Measurements from ENCODE around the gene PUM1.
"Not testable (repeated sequence)": the region's sequence is repeated elsewhere in the genome, so short reads cannot be mapped to it uniquely, and the experiment has no call there.

Gene PUM1

DNA sequence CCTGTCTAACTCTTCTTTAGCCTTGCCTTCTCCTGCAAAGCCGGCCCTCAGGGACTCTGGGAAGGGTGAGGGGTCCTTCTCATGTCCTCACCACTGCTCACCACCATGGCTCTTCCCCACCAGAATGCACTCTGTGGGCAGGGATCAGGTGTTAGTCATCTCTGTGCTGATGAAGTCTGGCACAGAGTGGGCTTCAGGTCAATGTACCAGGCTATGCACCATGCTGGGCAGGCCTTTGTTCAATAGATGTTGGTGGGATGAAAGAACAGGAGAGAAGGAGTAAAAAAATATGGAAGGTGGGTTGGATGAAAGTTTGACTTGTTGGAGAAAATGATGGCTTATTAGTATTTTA lies 116.1 kb downstream of the PUM1 start:
- not testable (repeated sequence) for ATAC-seq (replicated peaks); H3K27me3 Mint-ChIP-seq; H3K4me3 Mint-ChIP-seq; H3K9me3 Mint-ChIP-seq; DNase-seq; H3K27ac Mint-ChIP-seq
- Mint-ChIP-seq H3K4me1 (ENCODE audit: low read depth in 2 of 2) (peaks cover 8 to 12% of the 10 kb centered on the region in 2 donors), H3K36me3 (ENCODE audit: insufficient read depth) (peaks cover 92% of the 10 kb centered on the region)

DNA sequence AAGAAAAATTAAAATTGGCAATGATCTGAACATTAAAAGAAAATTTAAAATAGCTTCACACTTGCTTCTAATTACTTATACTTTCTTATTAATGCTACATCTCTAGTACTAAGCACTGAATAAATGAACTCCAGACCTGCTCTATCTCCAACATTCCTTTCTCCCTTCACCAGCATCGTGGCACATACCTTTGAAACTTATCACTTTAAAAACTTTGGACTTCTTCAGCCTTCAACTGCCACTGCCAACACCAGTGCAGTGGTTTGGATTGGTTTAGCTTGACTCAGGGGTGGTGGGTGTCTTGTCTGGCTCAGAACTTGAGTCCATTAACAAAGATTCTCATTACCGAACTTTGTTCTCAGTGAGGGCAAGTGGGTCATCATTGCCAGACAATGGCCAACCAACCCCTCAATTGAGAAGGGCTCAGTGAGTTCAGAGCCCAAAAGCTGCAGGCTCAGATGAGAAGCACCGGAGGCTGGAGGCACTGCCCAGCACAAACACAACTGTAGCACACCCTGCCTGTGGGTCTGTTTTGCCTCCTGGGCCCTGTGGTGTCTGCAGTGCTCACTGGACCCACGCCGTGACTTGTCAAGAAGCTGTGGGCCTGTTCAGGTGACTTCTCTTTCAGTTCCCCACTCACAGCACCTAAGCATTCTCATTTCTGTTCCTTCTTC lies 116.6 kb downstream of the PUM1 start:
- H3K36me3 Mint-ChIP-seq (ENCODE audit: insufficient read depth): peaks cover 92% of the 10 kb centered on the region
- not testable (repeated sequence) for H3K9me3 Mint-ChIP-seq; ATAC-seq (replicated peaks); H3K27me3 Mint-ChIP-seq; H3K4me3 Mint-ChIP-seq; DNase-seq
- H3K4me1 Mint-ChIP-seq (ENCODE audit: low read depth in 2 of 2): peaks cover 8 to 12% of the 10 kb centered on the region in 2 donors
- peak overlapping the region; percentile 71 to 85 for H3K27ac Mint-ChIP-seq

DNA sequence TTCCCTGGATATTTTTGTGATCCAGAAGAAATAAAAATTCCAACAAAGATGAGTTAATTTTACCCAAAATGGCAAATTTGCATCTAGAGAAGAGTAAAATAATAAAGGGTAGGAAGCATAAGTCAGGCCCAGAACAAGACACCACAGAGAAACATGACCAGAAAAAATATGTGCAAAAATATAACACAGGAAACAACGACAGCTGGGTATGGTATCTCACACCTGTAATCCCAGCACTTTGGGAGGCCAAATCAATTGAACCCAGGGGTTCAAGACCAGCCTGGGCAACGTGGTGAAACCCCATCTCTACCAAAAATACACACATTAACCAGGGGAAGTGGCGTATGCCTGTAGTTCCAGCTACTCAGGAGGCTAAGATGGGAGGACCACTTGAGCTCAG lies 117.2 kb downstream of the PUM1 start:
- Mint-ChIP-seq H3K4me3 (no peak overlapping the region), H3K27me3 (no peaks in the 10 kb centered on the region), H3K4me1 (ENCODE audit: low read depth in 2 of 2) (peaks cover 8 to 11% of the 10 kb centered on the region in 2 donors), H3K36me3 (ENCODE audit: insufficient read depth) (peaks cover 90% of the 10 kb centered on the region), H3K27ac (peak overlapping the region; percentile 71 to 85), H3K9me3 (no peaks in the 10 kb centered on the region)
- DNase-seq: no peak
- ATAC-seq (replicated peaks): peak; percentile 39

DNA sequence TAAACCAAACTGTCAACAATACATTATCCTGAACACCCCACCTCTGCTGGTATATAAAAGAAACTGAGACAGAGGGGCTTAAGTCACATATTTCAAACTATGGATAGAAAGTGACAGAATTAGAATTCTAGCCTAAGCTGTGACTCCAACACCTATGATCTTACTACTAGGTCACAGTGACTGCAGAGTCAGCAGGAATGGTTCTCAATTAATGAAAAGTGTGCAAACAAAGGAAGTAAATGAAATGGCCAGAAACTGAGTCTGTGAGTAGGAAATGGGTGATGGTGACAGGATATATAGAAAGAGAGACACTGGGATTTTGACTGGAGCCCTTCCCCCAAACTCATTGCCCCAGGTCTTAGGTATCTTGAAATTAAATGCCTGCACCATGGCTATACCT lies 118.3 kb downstream of the PUM1 start:
- H3K27me3 Mint-ChIP-seq: no peaks in the 10 kb centered on the region
- H3K9me3 Mint-ChIP-seq: no peaks in the 10 kb centered on the region
- H3K4me3 Mint-ChIP-seq: no peak overlapping the region
- H3K27ac Mint-ChIP-seq: peak overlapping the region in 1 of 2 donors; percentile 85
- ATAC-seq (replicated peaks): no peak
- no peak for DNase-seq
- H3K36me3 Mint-ChIP-seq (ENCODE audit: insufficient read depth): peaks cover 90% of the 10 kb centered on the region
- H3K4me1 Mint-ChIP-seq (ENCODE audit: low read depth in 2 of 2): peaks cover 8% of the 10 kb centered on the region in 2 donors

DNA sequence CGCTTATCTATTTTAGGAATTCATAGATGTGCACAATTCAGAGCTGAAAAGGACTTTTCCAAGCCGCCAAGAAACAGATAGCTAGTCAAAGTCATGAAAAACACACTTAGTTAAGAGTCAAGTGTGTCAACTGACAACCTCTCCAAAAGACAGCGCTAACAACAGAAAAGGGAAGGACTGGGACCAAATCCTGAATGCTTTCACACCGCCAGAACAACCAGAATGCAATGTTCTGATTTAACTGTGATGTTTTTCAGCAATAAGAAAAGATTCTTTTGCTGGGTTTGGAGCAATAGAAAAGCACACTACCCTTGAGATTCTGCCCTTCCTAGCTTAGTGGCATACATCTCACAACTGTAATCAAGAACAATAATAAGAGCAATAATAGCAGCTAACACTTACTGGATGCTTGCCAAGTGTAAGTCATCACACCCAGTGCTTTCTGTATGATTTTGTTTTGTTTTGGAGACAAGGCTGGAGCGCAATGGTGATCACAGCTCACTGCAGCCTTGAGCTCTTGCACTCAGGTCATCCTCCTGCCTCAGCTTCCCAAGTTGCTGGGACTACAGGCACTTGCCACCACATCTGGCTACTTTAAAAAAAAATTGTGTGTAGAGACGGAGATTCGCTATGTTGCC lies 123.1 kb downstream of the PUM1 start:
- Mint-ChIP-seq H3K27me3 (no peaks in the 10 kb centered on the region), H3K36me3 (ENCODE audit: insufficient read depth) (peaks cover 89% of the 10 kb centered on the region), H3K27ac (no peak overlapping the region), H3K4me1 (ENCODE audit: low read depth in 2 of 2) (peaks cover 0 to 4% of the 10 kb centered on the region in 2 donors), H3K4me3 (no peak overlapping the region), H3K9me3 (no peaks in the 10 kb centered on the region)
- ATAC-seq (replicated peaks) (no peak), DNase-seq (no peak)

DNA sequence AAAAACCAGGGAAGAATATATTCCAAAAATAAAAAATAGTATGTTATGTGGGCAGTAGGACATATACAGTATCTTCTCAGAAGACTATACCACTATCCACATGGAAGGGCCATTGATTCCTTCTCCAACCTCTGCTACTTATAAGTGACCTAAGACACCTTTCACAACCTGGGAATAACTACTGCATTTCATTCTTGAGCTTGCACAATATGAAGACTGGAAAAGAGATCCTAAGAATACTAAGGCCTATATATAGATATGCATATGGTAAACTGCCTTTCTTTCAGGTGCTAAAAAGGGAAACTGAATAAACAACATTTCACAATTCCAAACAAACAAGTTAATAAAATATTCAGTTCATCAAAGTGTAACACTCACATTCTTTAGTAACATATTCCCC lies 125.0 kb downstream of the PUM1 start:
- H3K36me3 Mint-ChIP-seq (ENCODE audit: insufficient read depth): peaks cover 87% of the 10 kb centered on the region
- H3K4me1 Mint-ChIP-seq (ENCODE audit: low read depth in 2 of 2): peaks cover 0 to 4% of the 10 kb centered on the region in 2 donors
- H3K27me3 Mint-ChIP-seq: no peaks in the 10 kb centered on the region
- ATAC-seq (replicated peaks) (no peak), DNase-seq (no peak)
- no peak overlapping the region for H3K4me3 Mint-ChIP-seq
- H3K9me3 Mint-ChIP-seq: no peaks in the 10 kb centered on the region
- peak overlapping the region in 1 of 2 donors; percentile 23 for H3K27ac Mint-ChIP-seq

DNA sequence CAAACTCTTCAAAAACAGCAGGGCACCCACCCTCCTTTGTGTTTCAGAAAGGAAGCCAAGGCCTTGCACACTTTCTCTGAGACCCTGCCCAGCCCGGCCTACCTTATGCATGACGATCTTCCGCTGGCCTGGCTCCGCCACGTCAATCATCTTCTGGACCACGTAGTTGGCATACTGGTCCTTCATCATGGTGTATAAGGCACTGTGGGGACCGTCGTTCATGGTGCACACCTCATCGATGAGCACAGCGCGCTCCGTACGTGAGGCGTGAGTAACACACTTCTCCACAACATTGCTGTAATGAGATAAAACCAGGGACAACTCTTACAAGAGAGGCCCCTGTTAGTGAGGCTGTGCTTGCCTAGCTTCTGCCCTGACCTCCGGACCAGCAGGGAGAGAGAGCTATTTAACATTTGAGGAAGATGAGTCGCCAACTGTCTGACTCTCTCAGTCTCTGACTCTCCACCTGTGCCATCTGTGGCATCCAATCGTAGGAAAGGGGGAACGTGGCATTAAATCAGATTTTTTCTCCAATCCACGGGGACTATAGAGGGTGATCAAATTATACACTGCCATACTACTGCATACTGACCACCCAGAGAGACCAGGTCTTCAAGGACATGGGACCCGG lies 128.9 kb downstream of the PUM1 start:
- H3K4me3 Mint-ChIP-seq: no peak overlapping the region
- peaks cover 1 to 12% of the 10 kb centered on the region in 2 donors for H3K4me1 Mint-ChIP-seq (ENCODE audit: low read depth in 2 of 2)
- H3K9me3 Mint-ChIP-seq: no peaks in the 10 kb centered on the region
- no peak for DNase-seq
- H3K27ac Mint-ChIP-seq: peak overlapping the region; percentile 20 to 49
- H3K27me3 Mint-ChIP-seq: no peaks in the 10 kb centered on the region
- ATAC-seq (replicated peaks): no peak
- H3K36me3 Mint-ChIP-seq (ENCODE audit: insufficient read depth): peaks cover 77% of the 10 kb centered on the region

DNA sequence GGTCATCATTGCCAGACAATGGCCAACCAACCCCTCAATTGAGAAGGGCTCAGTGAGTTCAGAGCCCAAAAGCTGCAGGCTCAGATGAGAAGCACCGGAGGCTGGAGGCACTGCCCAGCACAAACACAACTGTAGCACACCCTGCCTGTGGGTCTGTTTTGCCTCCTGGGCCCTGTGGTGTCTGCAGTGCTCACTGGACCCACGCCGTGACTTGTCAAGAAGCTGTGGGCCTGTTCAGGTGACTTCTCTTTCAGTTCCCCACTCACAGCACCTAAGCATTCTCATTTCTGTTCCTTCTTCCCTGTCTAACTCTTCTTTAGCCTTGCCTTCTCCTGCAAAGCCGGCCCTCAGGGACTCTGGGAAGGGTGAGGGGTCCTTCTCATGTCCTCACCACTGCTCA lies 129.8 kb downstream of the PUM1 start:
- not testable (repeated sequence) for H3K9me3 Mint-ChIP-seq; DNase-seq; H3K4me3 Mint-ChIP-seq; H3K27me3 Mint-ChIP-seq; ATAC-seq (replicated peaks)
- peaks cover 75% of the 10 kb centered on the region for H3K36me3 Mint-ChIP-seq (ENCODE audit: insufficient read depth)
- peaks cover 1 to 12% of the 10 kb centered on the region in 2 donors for H3K4me1 Mint-ChIP-seq (ENCODE audit: low read depth in 2 of 2)
- peak overlapping the region in 1 of 2 donors; percentile 20 for H3K27ac Mint-ChIP-seq

DNA sequence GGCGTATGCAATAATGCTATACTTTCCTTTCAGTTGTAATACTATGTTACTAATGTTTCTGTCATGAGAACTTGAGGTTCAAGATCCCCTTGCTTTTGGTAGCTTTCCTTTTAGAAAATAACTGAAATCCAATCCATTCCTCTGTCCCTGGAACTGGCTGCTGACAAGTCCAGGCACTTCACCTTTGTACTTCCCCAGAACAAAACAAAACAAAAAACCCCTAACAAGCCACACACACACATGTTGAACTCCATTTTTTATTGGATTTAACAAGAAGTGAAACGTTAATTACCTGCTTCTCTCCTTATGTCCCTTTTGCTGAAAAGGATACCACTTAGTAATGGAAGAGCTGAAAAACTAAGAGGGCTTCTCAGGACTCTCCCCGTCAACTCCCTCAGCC lies 130.9 kb downstream of the PUM1 start:
- H3K4me1 Mint-ChIP-seq (ENCODE audit: low read depth in 2 of 2): peaks cover 2 to 12% of the 10 kb centered on the region in 2 donors
- H3K27ac Mint-ChIP-seq: peak overlapping the region in 1 of 2 donors; percentile 69
- DNase-seq (no peak), ATAC-seq (replicated peaks) (no peak)
- H3K4me3 Mint-ChIP-seq: no peak overlapping the region
- H3K27me3 Mint-ChIP-seq: no peaks in the 10 kb centered on the region
- peaks cover 66% of the 10 kb centered on the region for H3K36me3 Mint-ChIP-seq (ENCODE audit: insufficient read depth)
- no peaks in the 10 kb centered on the region for H3K9me3 Mint-ChIP-seq

DNA sequence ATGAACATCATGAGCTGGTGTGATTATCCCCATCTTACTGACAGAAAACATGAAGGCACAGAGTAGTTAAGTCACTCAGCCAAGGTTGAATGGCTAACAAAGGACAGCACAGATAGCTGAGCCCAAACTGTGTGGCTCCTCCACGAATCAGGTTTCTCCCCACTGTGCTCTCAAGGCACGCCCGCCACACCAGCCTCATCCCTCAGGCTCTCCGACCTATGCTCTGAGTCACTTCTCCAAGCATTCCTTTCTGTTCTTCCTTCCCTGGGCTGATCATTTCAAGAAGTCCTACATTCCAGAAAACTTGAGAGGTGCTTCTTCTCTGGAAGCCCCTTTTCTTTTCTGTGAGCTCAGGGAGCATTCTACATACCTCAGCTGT lies 131.7 kb downstream of the PUM1 start:
- H3K27me3 Mint-ChIP-seq: no peaks in the 10 kb centered on the region
- ATAC-seq (replicated peaks) (no peak), DNase-seq (no peak)
- peaks cover 8 to 15% of the 10 kb centered on the region in 2 donors for H3K4me1 Mint-ChIP-seq (ENCODE audit: low read depth in 2 of 2)
- H3K36me3 Mint-ChIP-seq (ENCODE audit: insufficient read depth): peaks cover 65% of the 10 kb centered on the region
- no peak overlapping the region for H3K4me3 Mint-ChIP-seq
- peak overlapping the region in 1 of 2 donors; percentile 69 for H3K27ac Mint-ChIP-seq
- H3K9me3 Mint-ChIP-seq: no peaks in the 10 kb centered on the region

DNA sequence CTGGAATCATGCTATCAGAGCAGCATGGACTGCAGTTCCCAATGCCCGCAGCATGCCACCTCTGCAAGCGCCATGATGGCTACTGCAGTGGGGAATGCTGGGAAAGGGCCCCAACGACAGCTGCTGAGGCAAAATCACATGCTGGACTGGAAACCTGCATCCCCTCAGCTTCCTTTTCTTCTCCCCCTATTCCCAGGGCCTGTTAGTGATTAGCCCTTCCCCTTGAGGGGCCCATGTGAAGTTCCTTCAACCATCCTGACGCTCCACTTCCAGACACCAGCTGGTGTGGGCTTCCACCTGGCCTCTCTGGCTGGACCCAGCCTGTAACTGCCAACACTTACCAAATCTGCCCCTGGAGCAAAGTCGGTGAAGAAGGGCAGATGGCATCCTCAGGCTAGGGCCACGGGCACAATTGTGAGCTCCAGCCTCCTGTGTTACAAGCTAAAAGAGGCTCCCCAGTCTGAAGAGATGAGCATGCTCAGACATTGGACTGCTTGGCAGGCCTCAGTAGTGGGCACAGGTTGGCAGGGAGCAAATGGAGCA lies 134.8 kb downstream of the PUM1 start:
- Mint-ChIP-seq H3K27me3 (no peaks in the 10 kb centered on the region), H3K4me3 (no peak overlapping the region), H3K4me1 (ENCODE audit: low read depth in 2 of 2) (peaks cover 12 to 15% of the 10 kb centered on the region in 2 donors), H3K27ac (peak overlapping the region; percentile 57 to 65), H3K9me3 (no peaks in the 10 kb centered on the region), H3K36me3 (ENCODE audit: insufficient read depth) (peaks cover 40% of the 10 kb centered on the region)
- ATAC-seq (replicated peaks): no peak
- no peak for DNase-seq

DNA sequence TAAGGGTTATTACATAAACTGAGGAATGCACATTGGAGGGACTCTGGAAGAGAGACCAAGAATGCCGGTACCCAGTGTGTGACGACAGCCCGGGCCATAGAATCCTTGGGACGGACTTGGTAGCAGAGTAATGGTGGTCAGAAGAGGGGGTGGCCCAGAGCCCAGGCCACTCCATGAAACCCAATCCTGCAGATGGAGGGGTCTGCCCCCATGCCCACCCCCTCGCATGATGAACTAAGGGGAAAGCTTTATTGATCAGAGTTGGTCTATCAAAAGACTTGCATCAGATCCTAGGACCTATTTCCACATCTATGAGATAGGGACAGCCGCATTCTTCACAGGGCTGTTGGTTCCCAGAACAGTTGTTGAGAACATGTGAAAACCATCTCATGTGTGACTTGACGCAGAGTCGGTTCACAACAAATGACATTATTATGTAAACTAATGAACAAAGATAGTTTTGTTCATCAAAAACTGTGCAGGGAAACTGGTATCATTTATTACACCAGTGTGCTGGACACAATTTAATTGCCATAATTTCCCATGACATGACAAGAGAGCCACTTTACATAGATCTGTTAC lies 135.5 kb downstream of the PUM1 start:
- H3K4me1 Mint-ChIP-seq (ENCODE audit: low read depth in 2 of 2): peaks cover 12% of the 10 kb centered on the region in 2 donors
- peaks cover 37% of the 10 kb centered on the region for H3K36me3 Mint-ChIP-seq (ENCODE audit: insufficient read depth)
- DNase-seq (no peak), ATAC-seq (replicated peaks) (no peak)
- no peaks in the 10 kb centered on the region for H3K9me3 Mint-ChIP-seq
- no peak overlapping the region for H3K4me3 Mint-ChIP-seq
- H3K27ac Mint-ChIP-seq: peak overlapping the region in 1 of 2 donors; percentile 73
- H3K27me3 Mint-ChIP-seq: no peaks in the 10 kb centered on the region

DNA sequence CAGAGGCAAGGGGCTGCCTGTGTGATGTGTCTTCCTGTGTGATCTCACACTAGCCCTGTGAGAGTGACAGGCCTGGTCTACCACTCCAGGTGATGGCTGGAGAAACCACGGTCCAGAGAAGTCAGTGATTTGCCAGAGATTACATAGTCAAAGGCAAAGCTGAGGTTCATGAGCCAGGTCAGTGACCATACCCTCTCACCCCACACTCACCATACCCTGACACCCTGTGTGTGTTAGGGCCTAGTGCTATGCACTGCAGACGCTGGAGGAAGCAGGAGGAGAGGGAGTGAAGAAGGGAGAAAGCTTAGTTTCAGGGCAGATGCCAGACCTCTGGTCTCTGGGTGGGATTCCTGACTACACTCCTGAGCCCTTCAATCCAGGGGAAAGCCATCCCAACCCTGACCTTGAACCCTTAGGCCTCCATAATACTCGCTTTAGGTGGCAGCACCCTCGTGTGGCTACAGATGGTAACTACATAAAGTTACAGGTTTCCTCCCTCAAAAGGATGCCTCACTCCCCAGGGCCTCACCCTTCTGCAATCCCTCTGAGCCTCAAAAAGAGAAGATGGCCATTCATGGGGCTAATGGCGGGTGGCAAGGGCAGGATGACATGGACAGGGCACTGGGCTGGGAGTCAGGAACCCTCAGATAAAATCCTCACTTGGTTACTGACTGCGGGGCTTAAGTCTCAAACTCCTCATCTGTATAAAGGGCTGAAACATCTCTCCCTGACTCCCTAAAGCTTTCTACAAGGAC lies 136.2 kb downstream of the PUM1 start:
- DNase-seq: peak; percentile 46 to 60 (median 53)
- ATAC-seq (replicated peaks): peak; percentile 90
- H3K4me1 Mint-ChIP-seq (ENCODE audit: low read depth in 2 of 2): peaks cover 7 to 12% of the 10 kb centered on the region in 2 donors
- H3K27me3 Mint-ChIP-seq: no peaks in the 10 kb centered on the region
- no peak overlapping the region for H3K4me3 Mint-ChIP-seq
- H3K9me3 Mint-ChIP-seq: no peaks in the 10 kb centered on the region
- H3K27ac Mint-ChIP-seq: peak overlapping the region; percentile 73 to 74
- H3K36me3 Mint-ChIP-seq (ENCODE audit: insufficient read depth): peaks cover 32% of the 10 kb centered on the region
